ENCODE results near the gene PLIN5. TPM values are rescaled to one million over a fixed set of nuclear protein-coding genes. Genes with fewer than 3 reads are reported as not detected.

Gene PLIN5
- total and polyA plus RNA-seq, 10 of the 15 experiments (the other 5 are each of a cell fraction or from before 2014, with no cell fraction given), result 0.15 to 0.33 TPM; not detected in 8

DNA sequence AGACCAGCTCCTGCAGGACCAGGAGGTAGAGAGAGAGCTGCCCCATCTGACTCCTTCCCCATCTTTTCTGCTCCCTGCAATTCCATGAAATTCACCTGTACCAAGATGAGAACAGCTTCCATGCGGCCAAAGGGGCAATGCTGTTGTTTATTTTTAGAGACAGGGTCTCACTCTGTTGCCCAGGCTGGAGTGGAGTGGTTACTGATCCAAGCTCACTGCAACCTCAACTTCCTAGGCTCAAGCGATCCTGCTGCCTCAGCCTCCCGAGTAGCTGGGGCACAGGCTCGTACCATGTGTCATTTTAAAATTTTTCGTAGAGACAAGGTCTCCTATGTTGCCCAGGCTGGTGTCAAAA lies 13.2 kb downstream of the PLIN5 start (continued):
- no peak for TF ChIP-seq JUND (IDR thresholded peaks at IDR 0.05; ENCODE audit: low read depth, low read length)
- TF ChIP-seq E2F8 (IDR thresholded peaks at IDR 0.05; ENCODE audit: low read depth, partially characterized antibody), result no peak
- no peak for TF ChIP-seq CEBPZ (IDR thresholded peaks at IDR 0.05; ENCODE audit: low read depth, low read length)
- TF ChIP-seq NRF1 (conservative IDR thresholded peaks at IDR 0.05; ENCODE audit: low read depth, low read length), result no peak

- in situ Hi-C loops (cut with MboI), result no loop called here
- ChIA-PET POLR2A (no interaction called here), SMC1A (ENCODE audit: uncharacterized antibody, unreplicated experiment) (no interaction called here), RAD21 (ENCODE audit: unreplicated experiment) (interaction anchor here (0.8 kb wide), 1 partner anchor 115 kb away, joined by 4 read pairs; no protein-coding TSS in a partner anchor), CTCF (interaction anchor here (0.5 to 1.6 kb wide), 6 partner anchors 13 to 255 kb away, joined by 3 to 7 read pairs (median 4); partner anchors contain the start of gene LRG1)
- H3K27ac ChIP-seq (ENCODE audit: control insufficient read depth, insufficient read depth), result no peak overlapping the region
- H3K79me2 ChIP-seq (ENCODE audit: control insufficient read depth, insufficient read depth, low read length), result no peaks in the 10 kb centered on the region
- H4K20me1 ChIP-seq (ENCODE audit: control insufficient read depth, insufficient read depth), result no peaks in the 10 kb centered on the region
- 56% methylated on average over 9 of the region's 11 CpGs for WGBS (ENCODE audit: insufficient coverage, insufficient replicate concordance, low lambda C conversion rate, missing lambda C conversion rate)
- H3K27me3 ChIP-seq (replicated peaks in 1 of 2; ENCODE audit: control insufficient read depth in 2 of 2, insufficient read depth in 2 of 2, low read length in 1 of 2), result no peaks in the 10 kb centered on the region
- H3K9me3 ChIP-seq (replicated peaks; ENCODE audit: control insufficient read depth, insufficient read depth, low read length), result no peaks in the 10 kb centered on the region
- no peak for DNase-seq (ENCODE audit: low read depth, low spot score)
- no peak overlapping the region for H3K4me2 ChIP-seq (ENCODE audit: control insufficient read depth, insufficient read depth)
- intact Hi-C loops (cut with micrococcal nuclease; ENCODE audit: unreplicated experiment), result no loop called here
- H2AFZ ChIP-seq (ENCODE audit: control insufficient read depth, low read depth, low read length), result no peak overlapping the region
- BruUV-seq (replicated peaks), result no TSS peak
- FAIRE-seq, result no peak
- no peak overlapping the region for H3K9ac ChIP-seq (ENCODE audit: control insufficient read depth, insufficient read depth, low read length)
- no peaks in the 10 kb centered on the region for H3K4me1 ChIP-seq (ENCODE audit: control insufficient read depth, insufficient read depth, low read length)
- ATAC-seq, result no peak
- no peak overlapping the region for H3K4me3 ChIP-seq
- H3K36me3 ChIP-seq (ENCODE audit: control insufficient read depth in 2 of 2, insufficient read depth in 2 of 2, low read length in 1 of 2), result no peaks in the 10 kb centered on the region
- TF ChIP-seq BCLAF1 (IDR thresholded peaks at IDR 0.05) (no peak), NKRF (conservative IDR thresholded peaks at IDR 0.05) (no peak), ZSCAN29 (IDR thresholded peaks at IDR 0.05) (no peak)
Measured at GRCh38 chr19:4521170-4521887, 13.7 kb downstream of the PLIN5 start.
